ENCODE data around the gene MACROD2. TPM values are rescaled to one million over a fixed set of nuclear protein-coding genes. Genes with fewer than 3 reads are reported as not detected.
A peak's percentile ranks its signal among the peaks of the same experiment; 100 is the strongest.

MACROD2 gene
- total RNA-seq, 1 experiment from 2014 or later = 1.4 TPM

DNA sequence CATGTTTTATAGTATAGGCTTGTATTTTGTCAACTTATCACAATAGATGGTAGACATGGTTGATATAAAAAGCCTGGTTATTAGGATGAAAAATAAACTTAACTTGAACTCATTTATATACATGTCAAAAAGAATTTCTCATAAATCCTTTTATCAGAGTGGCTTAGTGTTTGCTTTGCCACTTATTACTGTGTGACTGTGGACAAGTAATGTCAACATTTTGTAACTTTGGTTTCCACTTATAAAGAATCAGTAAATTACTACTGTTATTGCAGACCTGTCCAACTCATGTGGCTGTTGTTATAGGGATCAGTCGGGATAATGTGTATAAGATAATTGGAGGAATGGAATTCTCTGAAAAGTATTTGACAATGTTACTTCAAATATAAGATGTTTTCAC, 1236.9 kb downstream of the MACROD2 start:
- no peak for TF ChIP-seq EZH2 (IDR thresholded peaks at IDR 0.05; ENCODE audit: borderline replicate concordance, low read depth, low read length, poor library complexity, severe bottlenecking)
- TF ChIP-seq, protein P1, sequence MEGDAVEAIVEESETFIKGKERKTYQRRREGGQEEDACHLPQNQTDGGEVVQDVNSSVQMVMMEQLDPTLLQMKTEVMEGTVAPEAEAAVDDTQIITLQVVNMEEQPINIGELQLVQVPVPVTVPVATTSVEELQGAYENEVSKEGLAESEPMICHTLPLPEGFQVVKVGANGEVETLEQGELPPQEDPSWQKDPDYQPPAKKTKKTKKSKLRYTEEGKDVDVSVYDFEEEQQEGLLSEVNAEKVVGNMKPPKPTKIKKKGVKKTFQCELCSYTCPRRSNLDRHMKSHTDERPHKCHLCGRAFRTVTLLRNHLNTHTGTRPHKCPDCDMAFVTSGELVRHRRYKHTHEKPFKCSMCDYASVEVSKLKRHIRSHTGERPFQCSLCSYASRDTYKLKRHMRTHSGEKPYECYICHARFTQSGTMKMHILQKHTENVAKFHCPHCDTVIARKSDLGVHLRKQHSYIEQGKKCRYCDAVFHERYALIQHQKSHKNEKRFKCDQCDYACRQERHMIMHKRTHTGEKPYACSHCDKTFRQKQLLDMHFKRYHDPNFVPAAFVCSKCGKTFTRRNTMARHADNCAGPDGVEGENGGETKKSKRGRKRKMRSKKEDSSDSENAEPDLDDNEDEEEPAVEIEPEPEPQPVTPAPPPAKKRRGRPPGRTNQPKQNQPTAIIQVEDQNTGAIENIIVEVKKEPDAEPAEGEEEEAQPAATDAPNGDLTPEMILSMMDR (conservative IDR thresholded peaks at IDR 0.05; ENCODE audit: low read depth, low read length) = no peak
- CTCF ChIA-PET = no interaction called here
- H3K27me3 ChIP-seq (replicated peaks; ENCODE audit: insufficient read depth, low read depth, low read length, poor library complexity) = no peaks in the 10 kb centered on the region
- POLR2A ChIA-PET (ENCODE audit: low non-redundant PET) = no interaction called here
- H3K4me3 ChIP-seq (ENCODE audit: low read depth, low read length, poor library complexity, severe bottlenecking) = no peak overlapping the region
- intact Hi-C loops (cut with micrococcal nuclease; ENCODE audit: unreplicated experiment) = no loop called here
- peaks cover 3% of the 10 kb centered on the region for H3K9me3 ChIP-seq (ENCODE audit: low read depth, low read length, poor library complexity, severe bottlenecking)
- H3K36me3 ChIP-seq (ENCODE audit: insufficient read depth, low read length, poor library complexity, severe bottlenecking) = no peaks in the 10 kb centered on the region
- no peak for DNase-seq (ENCODE audit: low spot score)
- H3K27ac ChIP-seq (ENCODE audit: low read depth, low read length, poor library complexity, severe bottlenecking) = no peak overlapping the region
- BruUV-seq (replicated peaks) = no TSS peak
- no peaks in the 10 kb centered on the region for H3K4me1 ChIP-seq (ENCODE audit: insufficient read depth, low read length, poor library complexity, severe bottlenecking)

DNA sequence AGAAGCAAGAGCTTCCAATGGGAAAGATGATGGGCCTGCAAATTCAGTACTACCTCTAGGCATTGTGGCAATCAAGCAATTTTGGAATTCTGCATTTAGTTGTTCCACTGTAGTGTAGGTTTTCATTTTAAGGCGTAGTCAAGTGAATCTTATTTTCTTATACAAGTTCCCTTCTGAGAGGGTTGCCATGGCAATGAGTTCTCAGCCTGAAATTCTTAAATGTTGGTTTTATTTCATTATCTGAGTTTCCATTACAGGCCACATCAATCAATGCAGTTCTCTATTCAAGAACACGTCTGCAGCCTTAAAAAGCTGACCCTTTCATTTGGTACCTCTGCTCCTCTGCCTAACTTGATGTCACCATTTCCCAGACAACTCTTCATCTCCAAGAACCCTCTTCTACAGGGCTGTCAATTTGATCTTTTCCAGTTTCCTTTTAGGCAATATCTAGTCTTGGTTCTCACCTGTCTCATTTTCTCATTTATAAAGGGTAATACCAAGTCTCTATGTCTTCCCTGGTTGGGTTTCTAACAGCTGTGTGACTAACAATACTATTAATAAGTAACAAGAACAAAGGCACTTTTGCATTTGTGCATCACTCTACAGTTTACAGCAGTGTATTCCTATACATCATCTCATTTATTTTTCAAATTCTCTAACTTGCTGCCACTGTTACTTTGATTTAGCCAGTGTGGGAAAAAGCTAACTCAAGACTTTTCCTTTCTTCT, 1240.3 kb downstream of the MACROD2 start:
- DNase-seq (ENCODE audit: low spot score) = no peak
- Histone ChIP-seq H3K9me3 (ENCODE audit: low read depth, low read length, poor library complexity, severe bottlenecking) (no peaks in the 10 kb centered on the region), H3K4me3 (ENCODE audit: low read depth, low read length, poor library complexity, severe bottlenecking) (no peak overlapping the region), H3K27me3 (replicated peaks; ENCODE audit: insufficient read depth, low read depth, low read length, poor library complexity) (no peaks in the 10 kb centered on the region), H3K27ac (ENCODE audit: low read depth, low read length, poor library complexity, severe bottlenecking) (no peak overlapping the region), H3K4me1 (ENCODE audit: insufficient read depth, low read length, poor library complexity, severe bottlenecking) (no peaks in the 10 kb centered on the region), H3K36me3 (ENCODE audit: insufficient read depth, low read length, poor library complexity, severe bottlenecking) (no peaks in the 10 kb centered on the region)
- intact Hi-C loops (cut with micrococcal nuclease; ENCODE audit: unreplicated experiment) = loop anchor here (5.0 kb wide), 1 partner anchor 898 kb away; the partner anchor contains the start of gene FLRT3
- CTCF ChIA-PET = no interaction called here
- POLR2A ChIA-PET (ENCODE audit: low non-redundant PET) = no interaction called here
- BruUV-seq (replicated peaks) = no TSS peak
- TF ChIP-seq, protein P1 (conservative IDR thresholded peaks at IDR 0.05; ENCODE audit: low read depth, low read length) = no peak
- no peak for TF ChIP-seq EZH2 (IDR thresholded peaks at IDR 0.05; ENCODE audit: borderline replicate concordance, low read depth, low read length, poor library complexity, severe bottlenecking)

DNA sequence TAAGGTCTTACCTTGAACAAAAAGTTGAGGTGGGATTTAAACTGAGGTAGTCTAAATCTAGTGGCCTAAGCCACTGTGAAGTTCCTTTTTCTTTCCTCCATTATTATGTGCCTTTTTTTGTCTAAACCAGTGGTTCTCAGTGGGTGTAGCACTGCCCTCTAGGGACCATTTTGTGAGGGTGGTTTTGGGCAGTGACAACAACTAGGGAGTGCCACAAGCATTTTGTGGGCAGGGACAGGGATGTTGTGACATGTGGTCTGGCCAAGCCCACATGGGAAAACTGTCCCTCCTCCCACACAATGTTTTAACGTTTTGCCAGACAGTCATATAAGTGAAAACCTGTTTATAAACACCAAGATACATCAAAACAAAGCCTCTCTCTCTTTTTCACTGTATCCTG, 1241.5 kb downstream of the MACROD2 start:
- POLR2A ChIA-PET (ENCODE audit: low non-redundant PET) = no interaction called here
- Histone ChIP-seq H3K9me3 (ENCODE audit: low read depth, low read length, poor library complexity, severe bottlenecking) (no peaks in the 10 kb centered on the region), H3K4me3 (ENCODE audit: low read depth, low read length, poor library complexity, severe bottlenecking) (no peak overlapping the region), H3K36me3 (ENCODE audit: insufficient read depth, low read length, poor library complexity, severe bottlenecking) (no peaks in the 10 kb centered on the region), H3K27me3 (replicated peaks; ENCODE audit: insufficient read depth, low read depth, low read length, poor library complexity) (no peaks in the 10 kb centered on the region), H3K4me1 (ENCODE audit: insufficient read depth, low read length, poor library complexity, severe bottlenecking) (no peaks in the 10 kb centered on the region), H3K27ac (ENCODE audit: low read depth, low read length, poor library complexity, severe bottlenecking) (no peak overlapping the region)
- peak; percentile 22 for DNase-seq (ENCODE audit: low spot score)
- TF ChIP-seq, protein P1 (conservative IDR thresholded peaks at IDR 0.05; ENCODE audit: low read depth, low read length) = peak; percentile 51
- TF ChIP-seq EZH2 (IDR thresholded peaks at IDR 0.05; ENCODE audit: borderline replicate concordance, low read depth, low read length, poor library complexity, severe bottlenecking) = no peak
- intact Hi-C loops (cut with micrococcal nuclease; ENCODE audit: unreplicated experiment) = loop anchor here (5.0 kb wide), 1 partner anchor 900 kb away; the partner anchor contains the start of gene FLRT3
- CTCF ChIA-PET = no interaction called here
- BruUV-seq (replicated peaks) = no TSS peak
